Fibroblast of pulmonary artery (primary cell): ENCODE results near the gene MXD4.

Source experiments
- DNase-seq: peaks from one replicate; pipeline ENCODE4 v3.0.0-alpha.2; 2010; ENCODE audit warnings: low read depth
- H3K4me3 ChIP-seq: replicated peaks from 2 replicates; pipeline ENCODE4 v1.5.1; 2011; ENCODE audit warnings: low read depth, mild to moderate bottlenecking, control low read depth, low read length, moderate library complexity
- TF ChIP-seq, protein P1 (sequence below): IDR thresholded peaks from 2 replicates; pipeline ENCODE4 v1.5.1; 2011; ENCODE audit warnings: mild to moderate bottlenecking, control low read depth, low read length, inconsistent platforms; ENCODE audit errors: missing control alignments

MXD4 gene

DNA sequence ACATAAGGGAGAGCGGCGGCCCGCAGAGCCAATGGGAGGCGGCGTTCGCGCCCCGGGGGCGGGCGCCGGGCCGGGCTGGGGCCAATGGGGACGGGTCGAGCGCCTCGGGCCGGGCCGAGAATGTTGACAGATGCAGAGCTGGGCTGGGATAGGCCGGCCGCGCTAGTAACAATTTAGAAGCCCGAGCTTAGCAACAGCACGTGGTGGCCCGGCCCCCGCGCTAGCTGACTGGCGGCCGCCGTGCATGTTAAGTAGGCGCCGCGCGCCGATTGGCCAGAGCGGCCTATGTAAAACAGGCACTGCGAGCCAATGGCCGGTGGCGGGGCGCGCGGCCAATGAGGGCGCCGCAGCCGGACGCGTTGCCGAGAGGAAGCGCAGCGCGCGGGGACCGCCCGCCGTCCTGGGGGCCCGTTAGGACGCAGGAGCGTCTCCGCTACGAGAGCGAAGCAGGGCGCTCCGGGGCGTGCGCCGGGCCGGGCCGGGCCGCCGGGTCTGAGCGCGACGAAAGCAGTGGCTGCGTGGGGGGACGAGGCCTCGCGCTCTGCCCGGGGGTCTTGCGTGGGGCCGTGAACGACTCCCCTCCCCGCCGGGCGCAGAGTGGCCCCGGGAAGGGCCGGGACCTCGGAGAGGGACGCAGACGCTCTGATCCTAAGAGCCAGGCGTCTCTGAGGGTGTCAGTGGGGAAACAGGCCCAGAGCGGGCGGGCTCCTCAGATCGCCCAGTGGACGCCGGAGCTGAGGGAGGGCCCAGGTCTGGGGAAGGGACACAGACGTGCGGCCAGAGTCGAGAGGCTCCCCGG, 435 bp upstream of the MXD4 start:
- TF ChIP-seq, protein P1, sequence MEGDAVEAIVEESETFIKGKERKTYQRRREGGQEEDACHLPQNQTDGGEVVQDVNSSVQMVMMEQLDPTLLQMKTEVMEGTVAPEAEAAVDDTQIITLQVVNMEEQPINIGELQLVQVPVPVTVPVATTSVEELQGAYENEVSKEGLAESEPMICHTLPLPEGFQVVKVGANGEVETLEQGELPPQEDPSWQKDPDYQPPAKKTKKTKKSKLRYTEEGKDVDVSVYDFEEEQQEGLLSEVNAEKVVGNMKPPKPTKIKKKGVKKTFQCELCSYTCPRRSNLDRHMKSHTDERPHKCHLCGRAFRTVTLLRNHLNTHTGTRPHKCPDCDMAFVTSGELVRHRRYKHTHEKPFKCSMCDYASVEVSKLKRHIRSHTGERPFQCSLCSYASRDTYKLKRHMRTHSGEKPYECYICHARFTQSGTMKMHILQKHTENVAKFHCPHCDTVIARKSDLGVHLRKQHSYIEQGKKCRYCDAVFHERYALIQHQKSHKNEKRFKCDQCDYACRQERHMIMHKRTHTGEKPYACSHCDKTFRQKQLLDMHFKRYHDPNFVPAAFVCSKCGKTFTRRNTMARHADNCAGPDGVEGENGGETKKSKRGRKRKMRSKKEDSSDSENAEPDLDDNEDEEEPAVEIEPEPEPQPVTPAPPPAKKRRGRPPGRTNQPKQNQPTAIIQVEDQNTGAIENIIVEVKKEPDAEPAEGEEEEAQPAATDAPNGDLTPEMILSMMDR = no peak
- peak overlapping the region; percentile 61 for H3K4me3 ChIP-seq

DNA sequence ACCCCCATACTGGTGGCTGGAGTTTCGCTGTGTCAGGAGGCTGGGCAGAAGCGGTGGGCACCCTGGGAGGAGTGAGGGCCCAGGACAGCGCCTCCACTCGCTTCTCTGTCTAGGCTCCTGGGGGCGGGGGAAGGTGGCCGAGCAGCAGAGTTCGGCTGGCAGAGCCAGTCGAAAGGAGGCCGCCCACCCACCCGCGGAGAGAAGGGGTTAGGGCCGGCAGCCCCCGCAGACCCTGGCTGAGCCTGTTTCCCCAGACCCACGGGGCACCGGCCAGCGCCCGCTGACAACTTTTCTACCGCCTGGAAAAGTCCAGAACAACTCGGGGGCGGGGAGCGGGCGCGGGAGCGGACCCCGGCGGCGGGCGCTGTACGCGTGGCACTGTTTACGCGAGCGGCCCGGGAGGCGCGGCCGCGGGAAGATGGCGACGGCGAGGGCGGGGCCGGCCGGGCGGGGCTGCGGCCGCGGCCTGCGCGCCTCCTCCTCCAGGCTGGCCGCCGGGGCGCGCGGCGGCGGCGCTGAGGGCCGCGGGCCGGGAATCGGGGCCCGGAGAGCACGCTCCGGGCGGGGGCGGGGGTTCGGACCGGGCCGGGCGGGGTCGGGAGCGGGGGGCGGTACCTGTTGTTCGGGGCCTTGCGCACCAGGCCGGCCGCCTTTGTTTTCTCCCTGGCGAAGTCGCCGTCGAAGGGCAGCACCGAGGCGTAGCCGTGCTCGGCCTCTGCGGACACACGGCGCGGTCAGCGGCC, 628 bp downstream of the MXD4 start:
- TF ChIP-seq, protein P1 = no peak
- H3K4me3 ChIP-seq = peak overlapping the region; percentile 89
- DNase-seq = peak; percentile 48

More for the DNA sequence above, 435 bp upstream of the MXD4 start:
- DNase-seq = peak; percentile 100

DNA sequence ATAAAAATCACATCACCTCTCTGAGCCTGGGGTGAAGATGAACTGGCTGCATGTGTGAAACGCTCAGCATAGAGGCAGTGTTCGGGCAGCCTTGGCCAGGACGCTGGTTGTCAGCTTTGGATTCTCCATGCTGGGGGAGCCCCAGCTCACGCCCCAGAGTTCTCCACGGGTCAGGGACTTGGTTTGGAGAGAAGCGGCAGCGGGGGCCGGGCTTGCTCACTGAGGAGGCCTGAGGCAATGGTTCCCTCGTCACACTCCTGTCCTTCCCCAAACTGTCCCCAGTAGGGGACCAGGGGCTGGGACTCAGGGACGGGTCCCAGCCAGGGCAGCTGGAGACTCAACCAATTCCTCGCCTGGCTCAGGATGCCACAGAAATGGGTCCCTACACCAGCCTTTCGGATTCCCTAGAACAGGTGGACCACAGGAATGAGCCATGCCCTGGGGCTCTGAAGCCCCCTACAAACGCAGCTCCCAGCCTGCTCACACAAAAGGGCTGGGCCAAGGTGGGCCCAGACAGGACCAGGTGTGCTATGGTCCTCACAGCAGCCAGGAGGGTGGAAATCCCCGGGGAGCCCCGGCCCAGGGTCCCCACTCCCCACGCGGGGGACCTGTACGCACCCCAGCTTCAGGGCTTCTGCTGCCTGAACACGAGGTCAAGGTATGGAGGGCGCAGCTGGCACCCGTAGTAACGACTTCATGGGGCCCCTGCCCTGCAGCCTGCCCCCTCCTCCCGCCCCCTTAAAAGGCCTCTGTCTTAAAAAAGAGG, 1.4 kb downstream of the MXD4 start:
- no peak for DNase-seq
- H3K4me3 ChIP-seq = peak overlapping the region; percentile 89

DNA sequence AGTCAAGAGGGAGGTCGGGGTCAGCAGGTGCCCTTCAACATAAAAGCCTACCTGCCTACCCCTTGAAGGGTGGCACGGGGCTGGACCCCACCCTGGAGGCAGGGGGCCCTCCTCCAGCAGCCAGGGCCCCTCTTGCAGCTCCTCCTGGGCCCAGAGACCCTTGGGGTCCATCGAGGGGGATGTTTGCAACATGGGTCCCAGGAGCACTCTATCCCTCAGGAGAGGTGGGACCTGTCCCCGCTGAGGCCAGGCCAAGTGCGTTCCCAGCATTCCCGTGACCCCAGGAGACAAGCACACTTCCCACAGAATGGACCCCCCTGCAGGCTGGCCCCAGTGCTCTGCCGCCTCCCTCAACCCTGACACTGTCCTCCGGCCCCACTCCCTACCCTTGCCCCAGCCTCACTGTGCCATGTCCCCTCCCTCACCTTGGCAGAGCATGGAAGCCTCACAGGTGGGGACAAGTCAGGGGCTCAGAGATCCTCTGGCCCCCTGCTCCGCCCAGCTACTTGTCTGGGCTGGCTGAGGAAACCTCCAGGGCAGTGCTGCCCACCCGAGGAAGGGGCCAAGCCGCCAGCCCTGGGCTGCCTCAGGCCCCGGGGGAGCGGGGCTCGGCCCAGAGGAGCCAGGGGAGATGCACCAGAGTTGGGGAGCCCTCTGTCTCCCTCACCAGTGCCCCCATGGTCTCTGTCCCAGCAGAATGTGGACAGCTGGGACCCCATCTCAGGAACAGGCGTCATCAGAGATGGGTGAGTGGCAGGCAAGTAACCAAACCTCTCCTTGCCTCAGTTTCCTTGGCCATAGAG, 2.2 kb downstream of the MXD4 start:
- peak overlapping the region; percentile 89 for H3K4me3 ChIP-seq
- no peak for DNase-seq
- TF ChIP-seq, protein P1 = no peak

More for the DNA sequence above, 1.4 kb downstream of the MXD4 start:
- TF ChIP-seq, protein P1 = no peak

DNA sequence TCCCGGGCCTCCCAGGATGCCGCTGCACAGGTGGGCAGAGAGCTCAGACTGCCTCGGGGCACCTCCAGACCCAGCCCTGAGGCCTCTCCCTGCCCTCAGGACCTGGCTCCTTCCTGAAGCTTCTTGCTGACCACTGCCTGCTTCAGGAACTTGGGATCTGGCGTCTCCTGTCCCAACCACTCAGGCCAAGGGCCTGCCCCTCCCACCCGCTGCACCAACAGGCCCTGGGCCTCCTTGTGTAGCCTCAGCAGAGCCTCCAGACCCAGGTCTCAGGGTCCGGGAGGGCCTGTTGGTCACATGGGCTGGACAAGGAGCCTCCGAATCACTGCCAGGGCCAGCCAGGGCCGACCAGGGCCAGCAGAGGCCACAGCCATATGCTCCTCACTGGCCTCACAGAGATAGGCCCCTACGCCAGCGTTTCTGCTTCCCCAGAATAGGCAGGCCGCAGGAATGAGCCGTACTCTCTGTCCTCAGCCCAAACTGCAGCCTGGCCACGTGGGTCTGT, 2.8 kb downstream of the MXD4 start:
- peak overlapping the region; percentile 89 for H3K4me3 ChIP-seq

More for the DNA sequence above, 2.8 kb downstream of the MXD4 start:
- TF ChIP-seq, protein P1 = no peak
- no peak for DNase-seq
